CD14-positive monocyte (primary cell): ENCODE results near the gene KSR2. TPM values are rescaled to one million over a fixed set of nuclear protein-coding genes. Genes with fewer than 3 reads are reported as not detected.

Source experiments
- DNase-seq, 3 donors: peaks; one replicate each; pipeline ENCODE4 v3.0.0-alpha.2; 2011 to 2022
- H2AFZ ChIP-seq: 2 replicates; pipeline ENCODE4 v1.6.0; 2012; ENCODE audit warnings: mild to moderate bottlenecking, low read depth, low read length, inconsistent platforms; ENCODE audit not compliant: insufficient read depth, poor library complexity, severe bottlenecking
- H3K27ac ChIP-seq, 2 donors: 1 replicate in 1 of 2; 2 replicates in 1 of 2; pipeline ENCODE4 v1.5.1; 2012 to 2013; ENCODE audit warnings: low read length in 2 of 2, control low read depth in 1 of 2, inconsistent platforms in 1 of 2, low read depth in 1 of 2, mild to moderate bottlenecking in 1 of 2
- H3K27me3 ChIP-seq, 2 donors: one replicate each; pipeline versions ENCODE4 v1.6.0 to v1.6.1; 2011 to 2013; ENCODE audit warnings: low read length in 2 of 2; ENCODE audit not compliant: control insufficient read depth in 2 of 2, insufficient read depth in 2 of 2
- H3K36me3 ChIP-seq, 2 donors: replicated peaks in 1 of 2; 1 replicate in 1 of 2; 2 replicates in 1 of 2; pipeline versions ENCODE4 v1.5.1 to v1.6.1; 2012 to 2013; ENCODE audit warnings: low read length in 2 of 2, control low read depth in 1 of 2, inconsistent platforms in 1 of 2, mild to moderate bottlenecking in 1 of 2; ENCODE audit not compliant: insufficient read depth in 2 of 2, control insufficient read depth in 1 of 2
- H3K4me1 ChIP-seq, 2 donors: 1 replicate in 1 of 2; 2 replicates in 1 of 2; pipeline versions ENCODE4 v1.5.1 to v1.6.1; 2012 to 2013; ENCODE audit warnings: low read length in 2 of 2, control low read depth in 1 of 2, inconsistent platforms in 1 of 2, mild to moderate bottlenecking in 1 of 2, moderate library complexity in 1 of 2; ENCODE audit not compliant: insufficient read depth in 2 of 2, control insufficient read depth in 1 of 2
- H3K4me2 ChIP-seq: replicated peaks from 2 replicates; pipeline ENCODE3; 2012; ENCODE audit warnings: low read length, moderate library complexity, mild to moderate bottlenecking; ENCODE audit not compliant: poor library complexity, severe bottlenecking; ENCODE audit errors: extremely low read depth
- H3K4me3 ChIP-seq, 3 experiments: fragments of 200-600 bp in 1 of 3; sonication (generic) in 1 of 3; replicated peaks in 1 of 3; 1 replicate in 2 of 3; 2 replicates in 1 of 3; pipeline ENCODE4 v1.5.1; 2011 to 2013; ENCODE audit warnings: low read length in 3 of 3, mild to moderate bottlenecking in 3 of 3, control low read depth in 2 of 3, low read depth in 2 of 3, inconsistent platforms in 1 of 3, moderate library complexity in 1 of 3
- H3K79me2 ChIP-seq: 2 replicates; pipeline ENCODE4 v1.6.0; 2012; ENCODE audit warnings: mild to moderate bottlenecking, control low read depth, inconsistent platforms, low read length, moderate library complexity; ENCODE audit not compliant: insufficient read depth
- H3K9ac ChIP-seq: 2 replicates; pipeline ENCODE4 v1.6.0; 2017; ENCODE audit warnings: low read length, mild to moderate bottlenecking; ENCODE audit not compliant: insufficient read depth, poor library complexity, severe bottlenecking
- H3K9me3 ChIP-seq, 2 donors: replicated peaks in 1 of 2; 1 replicate in 1 of 2; 2 replicates in 1 of 2; pipeline versions ENCODE4 v1.5.1 to v1.6.1; 2012 to 2013; ENCODE audit warnings: low read length in 2 of 2, control low read depth in 1 of 2; ENCODE audit not compliant: control insufficient read depth in 1 of 2, insufficient read depth in 1 of 2
- H4K20me1 ChIP-seq: 2 replicates; pipeline ENCODE4 v1.6.0; 2012; ENCODE audit warnings: mild to moderate bottlenecking, low read length, control low read depth, moderate library complexity; ENCODE audit not compliant: insufficient read depth
- H3K27ac Mint-ChIP-seq, 7 donors: one replicate each; pipeline ENCODE4 v1.8.0; 2020; ENCODE audit warnings: mild to moderate bottlenecking in 7 of 7, mixed read lengths in 7 of 7, moderate library complexity in 6 of 7, inconsistent platforms in 2 of 7
- H3K27me3 Mint-ChIP-seq, 3 donors: one replicate each; pipeline ENCODE4 v1.8.0; 2021 to 2022; ENCODE audit warnings: low read depth in 3 of 3, mild to moderate bottlenecking in 3 of 3, mixed read lengths in 3 of 3, moderate library complexity in 3 of 3, inconsistent platforms in 1 of 3
- H3K36me3 Mint-ChIP-seq, 2 donors: one replicate each; pipeline ENCODE4 v1.8.0; 2020; ENCODE audit warnings: mixed read lengths in 2 of 2, inconsistent platforms in 1 of 2, mild to moderate bottlenecking in 1 of 2
- H3K4me1 Mint-ChIP-seq: one replicate; pipeline ENCODE4 v1.8.0; 2020; ENCODE audit warnings: mild to moderate bottlenecking, mixed read lengths
- H3K4me3 Mint-ChIP-seq, 2 donors: one replicate each; pipeline ENCODE4 v1.8.0; 2020; ENCODE audit warnings: mild to moderate bottlenecking in 2 of 2, mixed read lengths in 2 of 2, moderate library complexity in 1 of 2
- H3K9me3 Mint-ChIP-seq, 7 donors: one replicate each; pipeline ENCODE4 v1.8.0; 2020 to 2022; ENCODE audit warnings: mixed read lengths in 7 of 7, mild to moderate bottlenecking in 6 of 7, moderate library complexity in 6 of 7, inconsistent platforms in 2 of 7
- WGBS: methylation state at CpG from one replicate; pipeline ENCODE4 v1.1.5; 2013; ENCODE audit warnings: missing lambda C conversion rate; ENCODE audit not compliant: insufficient coverage; 5-methylcytosine and 5-hydroxymethylcytosine counted together
- intact Hi-C, 2 donors: fragments of 100-400 bp; cut with micrococcal nuclease; formaldehyde crosslinking; loops; one replicate each; pipeline versions ENCODE4 v1.15.0 to v1.15.1; 2023
- polyA plus RNA-seq, 3 donors: library from polyadenylated mRNA; depleted of rRNA in 1 of 3; unstranded in 2 of 3; stranded (reverse) in 1 of 3; fragments of 300-500 nt in 2 of 3; fragments of >200 nt in 1 of 3; fragmentation: Illumina TruSeq in 2 of 3; gene quantifications; 1 replicate in 2 of 3; 2 replicates in 1 of 3; pipeline ENCODE4 v1.2.3, GENCODE V29; 2012 to 2021
- TF ChIP-seq, protein P1 (sequence below): fragments of 200-600 bp; IDR thresholded peaks from one replicate; pipeline ENCODE4 v1.8.0; 2022; ENCODE audit warnings: antibody characterized with exemption, mild to moderate bottlenecking

KSR2 gene
- polyA plus RNA-seq, 3 donors = not detected

GRCh38 chr12:117412465-117413188 lies 556.2 kb downstream of the KSR2 start:
- Histone ChIP-seq H3K4me2 (no peak overlapping the region), H3K27me3 (no peaks in the 10 kb centered on the region), H3K9ac (no peak overlapping the region), H4K20me1 (no peaks in the 10 kb centered on the region), H3K27ac (no peak overlapping the region), H3K4me1 (no peaks in the 10 kb centered on the region), H3K36me3 (no peaks in the 10 kb centered on the region), H3K9me3 (no peaks in the 10 kb centered on the region), H3K79me2 (no peaks in the 10 kb centered on the region), H2AFZ (no peak overlapping the region), H3K4me3 (no peak overlapping the region)
- TF ChIP-seq, protein P1, sequence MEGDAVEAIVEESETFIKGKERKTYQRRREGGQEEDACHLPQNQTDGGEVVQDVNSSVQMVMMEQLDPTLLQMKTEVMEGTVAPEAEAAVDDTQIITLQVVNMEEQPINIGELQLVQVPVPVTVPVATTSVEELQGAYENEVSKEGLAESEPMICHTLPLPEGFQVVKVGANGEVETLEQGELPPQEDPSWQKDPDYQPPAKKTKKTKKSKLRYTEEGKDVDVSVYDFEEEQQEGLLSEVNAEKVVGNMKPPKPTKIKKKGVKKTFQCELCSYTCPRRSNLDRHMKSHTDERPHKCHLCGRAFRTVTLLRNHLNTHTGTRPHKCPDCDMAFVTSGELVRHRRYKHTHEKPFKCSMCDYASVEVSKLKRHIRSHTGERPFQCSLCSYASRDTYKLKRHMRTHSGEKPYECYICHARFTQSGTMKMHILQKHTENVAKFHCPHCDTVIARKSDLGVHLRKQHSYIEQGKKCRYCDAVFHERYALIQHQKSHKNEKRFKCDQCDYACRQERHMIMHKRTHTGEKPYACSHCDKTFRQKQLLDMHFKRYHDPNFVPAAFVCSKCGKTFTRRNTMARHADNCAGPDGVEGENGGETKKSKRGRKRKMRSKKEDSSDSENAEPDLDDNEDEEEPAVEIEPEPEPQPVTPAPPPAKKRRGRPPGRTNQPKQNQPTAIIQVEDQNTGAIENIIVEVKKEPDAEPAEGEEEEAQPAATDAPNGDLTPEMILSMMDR = no peak
- intact Hi-C loops = no loop called here
- Mint-ChIP-seq H3K27ac (no peak overlapping the region), H3K4me3 (no peak overlapping the region), H3K27me3 (peaks cover 2 to 9% (median 8%) of the 10 kb centered on the region in 3 donors), H3K4me1 (peaks cover 7% of the 10 kb centered on the region), H3K9me3 (no peaks in the 10 kb centered on the region), H3K36me3 (no peaks in the 10 kb centered on the region)
- 86% methylated on average over 4 of the region's 11 CpGs for WGBS
- DNase-seq = no peak

DNA sequence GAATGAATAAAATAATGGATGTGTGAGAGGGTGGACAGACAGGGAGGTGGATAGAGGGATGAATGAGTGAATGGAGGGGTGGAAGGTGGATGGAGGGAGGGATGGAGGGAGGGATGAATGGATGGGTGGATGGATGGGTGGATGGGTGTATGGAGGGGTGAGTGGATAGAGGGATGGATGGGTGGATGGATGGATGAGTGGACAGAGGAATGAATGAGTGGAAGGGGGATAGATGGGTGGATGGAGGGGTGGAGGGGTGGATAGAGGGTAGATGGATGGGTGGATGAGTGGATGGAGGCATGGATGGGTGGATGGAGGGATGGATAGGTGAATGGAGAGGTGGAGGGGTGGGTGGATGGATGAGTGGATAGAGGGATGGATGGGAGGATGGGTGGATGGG lies 559.5 kb downstream of the KSR2 start:
- H3K79me2 ChIP-seq = no peaks in the 10 kb centered on the region
- H3K9me3 Mint-ChIP-seq = peaks cover 0 to 3% (median 0%) of the 10 kb centered on the region in 7 donors
- H3K27me3 ChIP-seq = no peaks in the 10 kb centered on the region
- intact Hi-C loops = no loop called here
- no peak overlapping the region for H3K9ac ChIP-seq
- H3K4me2 ChIP-seq = no peak overlapping the region
- TF ChIP-seq, protein P1 = no peak
- no peaks in the 10 kb centered on the region for H3K36me3 Mint-ChIP-seq
- no peak overlapping the region for H3K27ac Mint-ChIP-seq
- peaks cover 0 to 5% of the 10 kb centered on the region in 2 donors for H3K4me1 ChIP-seq
- H4K20me1 ChIP-seq = no peaks in the 10 kb centered on the region
- no peak for DNase-seq
- no peak overlapping the region for H3K4me3 ChIP-seq
- peaks cover 13% of the 10 kb centered on the region for H3K4me1 Mint-ChIP-seq
- no peaks in the 10 kb centered on the region for H3K9me3 ChIP-seq
- H2AFZ ChIP-seq = no peak overlapping the region
- H3K4me3 Mint-ChIP-seq = no peak overlapping the region
- no peak overlapping the region for H3K27ac ChIP-seq
- H3K36me3 ChIP-seq = no peaks in the 10 kb centered on the region
- peaks cover 2 to 16% (median 12%) of the 10 kb centered on the region in 3 donors for H3K27me3 Mint-ChIP-seq
